Brain microvascular endothelial cell (primary cell): ENCODE data around the gene LTBP3.

ENCODE experiments used
- DNase-seq: peaks from one replicate; pipeline ENCODE4 v3.0.0-alpha.2; 2020
- H3K27ac ChIP-seq: fragments of 250-450 bp; sonication (Bioruptor Pico); 2 replicates; pipeline ENCODE4 v1.5.1; 2020; ENCODE audit warnings: mild to moderate bottlenecking, moderate library complexity
- H3K27me3 ChIP-seq: fragments of 250-450 bp; sonication (Bioruptor Pico); replicated peaks from 2 replicates; pipeline ENCODE4 v1.5.1; 2020; ENCODE audit warnings: mild to moderate bottlenecking
- H3K36me3 ChIP-seq: fragments of 250-450 bp; sonication (Bioruptor Pico); replicated peaks from 2 replicates; pipeline ENCODE4 v1.5.1; 2020; ENCODE audit warnings: mild to moderate bottlenecking
- H3K4me3 ChIP-seq: 2 replicates; pipeline ENCODE4 v1.5.1; 2011; ENCODE audit warnings: low read depth, mild to moderate bottlenecking, control low read depth, low read length, moderate library complexity
- CTCF ChIP-seq: IDR thresholded peaks from 2 replicates; pipeline ENCODE4 v1.5.1; 2011; ENCODE audit warnings: low read depth, mild to moderate bottlenecking, moderate library complexity, low read length, control low read depth, inconsistent platforms; ENCODE audit errors: missing control alignments
- in situ Hi-C: cut with HindIII; loops from 2 replicates; pipeline ENCODE4 v1.10.0; 2017; ENCODE audit warnings: low sequenced_read_pairs, low pct_ligation_motif_present

Gene LTBP3

DNA sequence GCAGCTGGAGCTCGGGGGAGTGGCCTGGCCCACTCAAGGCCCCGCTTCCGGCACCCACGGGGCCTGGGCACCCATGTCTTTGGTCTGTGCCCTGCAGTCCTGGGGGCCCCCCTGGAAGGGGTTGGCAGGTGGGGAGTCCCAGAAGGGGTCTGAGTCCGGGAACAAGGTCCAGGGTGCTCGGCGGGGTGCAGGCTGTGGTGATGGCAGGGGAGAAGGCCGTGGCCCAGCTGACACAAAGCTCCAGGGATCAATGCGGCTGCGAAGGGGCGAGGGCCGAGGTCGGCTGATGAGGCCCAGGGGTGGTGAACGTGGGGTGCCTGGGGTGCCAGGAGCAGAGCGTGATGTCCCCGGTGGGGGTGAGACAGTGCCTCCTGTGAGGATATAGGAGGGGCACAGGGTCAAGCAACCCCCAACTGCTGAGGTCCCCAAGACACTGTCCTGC lies 40.1 kb upstream of the LTBP3 start:
- Histone ChIP-seq H3K27ac (no peak overlapping the region), H3K4me3 (no peak overlapping the region), H3K27me3 (no peaks in the 10 kb centered on the region), H3K36me3 (peaks cover 20% of the 10 kb centered on the region)
- in situ Hi-C loops: no loop called here
- DNase-seq: no peak
- no peak for TF ChIP-seq CTCF

GRCh38 chr11:65596520-65596919 lies 38.4 kb upstream of the LTBP3 start:
- Histone ChIP-seq H3K36me3 (peaks cover 24% of the 10 kb centered on the region), H3K4me3 (no peak overlapping the region), H3K27ac (no peak overlapping the region), H3K27me3 (no peaks in the 10 kb centered on the region)
- DNase-seq: no peak
- TF ChIP-seq CTCF: no peak
- in situ Hi-C loops: no loop called here

- Histone ChIP-seq H3K27ac (no peak within 1 kb of the TSS), H3K4me3 (no peak within 1 kb of the TSS), H3K27me3 (no peaks in the 10 kb centered on the region), H3K36me3 (peaks cover 24% of the 10 kb centered on the region)
- in situ Hi-C loops: no loop called here
- DNase-seq: no peak
- TF ChIP-seq CTCF: no peak
Measured at GRCh38 chr11:65595543-65596281, 37.6 kb upstream of the LTBP3 start, which contains the start of gene KCNK7. TSS of gene KCNK7 (minus strand) at chr11:65595800. CDS start at chr11:65595772, 28 bp downstream.

DNA sequence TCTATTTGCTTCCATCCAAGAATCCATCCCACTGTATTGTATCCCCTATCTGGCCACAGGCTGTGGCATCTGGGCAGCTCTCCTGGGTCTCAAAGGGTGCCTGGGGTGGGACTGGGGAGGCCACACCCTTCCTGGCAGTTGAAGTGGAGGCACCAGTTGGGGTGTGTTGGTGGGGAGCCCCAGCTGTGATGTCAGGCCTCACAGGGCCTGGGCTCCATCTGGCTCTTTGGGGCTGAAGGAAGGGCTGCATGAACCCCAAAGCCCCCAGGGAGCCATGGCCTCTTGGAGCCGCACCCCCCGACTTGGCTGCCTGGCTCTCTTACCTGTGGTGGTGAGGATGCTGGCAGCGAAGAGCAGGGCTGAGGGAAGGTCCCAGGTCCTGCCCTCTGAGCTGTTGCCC lies 37.0 kb upstream of the LTBP3 start:
- TF ChIP-seq CTCF: no peak
- H3K27ac ChIP-seq: no peak overlapping the region
- no peak overlapping the region for H3K4me3 ChIP-seq
- no peaks in the 10 kb centered on the region for H3K27me3 ChIP-seq
- DNase-seq: no peak
- H3K36me3 ChIP-seq: peaks cover 24% of the 10 kb centered on the region
- in situ Hi-C loops: no loop called here

GRCh38 chr11:65593518-65594414 lies 35.6 kb upstream of the LTBP3 start:
- TF ChIP-seq CTCF: peak; percentile 85
- no peak overlapping the region for H3K27ac ChIP-seq
- no peaks in the 10 kb centered on the region for H3K27me3 ChIP-seq
- peaks cover 24% of the 10 kb centered on the region for H3K36me3 ChIP-seq
- in situ Hi-C loops: no loop called here
- DNase-seq: no peak
- no peak overlapping the region for H3K4me3 ChIP-seq
